NCI-H2107 treated with DMSO at 0.1 percent for 48 hours (cell line): ENCODE measurements around the gene PLEKHA4.
A peak's percentile ranks its signal among the peaks of the same experiment; 100 is the strongest.

Experiments used
- DNase-seq: peaks from one replicate; lab custom pipeline; 2025; ENCODE audit not compliant: unreplicated experiment; lab: John Stamatoyannopoulos, UW

PLEKHA4 gene

DNA sequence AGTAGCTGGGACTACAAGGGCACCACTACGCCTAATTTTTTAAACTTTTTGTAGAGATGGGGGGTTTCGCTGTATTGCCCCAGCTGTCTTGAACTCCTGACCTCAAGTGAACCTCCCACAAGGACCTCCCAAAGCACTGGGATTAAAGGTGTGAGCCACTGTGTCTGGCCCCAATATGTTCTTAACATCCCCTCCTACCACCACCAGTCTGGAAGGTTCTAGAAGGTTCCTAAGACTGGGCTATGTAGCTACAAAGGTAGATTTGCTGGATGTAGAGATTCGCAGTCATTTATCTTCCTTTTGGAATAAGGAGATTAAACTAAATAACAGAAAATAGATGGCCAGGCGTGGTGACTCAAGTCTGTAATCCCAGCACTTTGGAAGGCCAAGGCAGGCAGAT lies 37.5 kb downstream of the PLEKHA4 start:
- no peak for DNase-seq

DNA sequence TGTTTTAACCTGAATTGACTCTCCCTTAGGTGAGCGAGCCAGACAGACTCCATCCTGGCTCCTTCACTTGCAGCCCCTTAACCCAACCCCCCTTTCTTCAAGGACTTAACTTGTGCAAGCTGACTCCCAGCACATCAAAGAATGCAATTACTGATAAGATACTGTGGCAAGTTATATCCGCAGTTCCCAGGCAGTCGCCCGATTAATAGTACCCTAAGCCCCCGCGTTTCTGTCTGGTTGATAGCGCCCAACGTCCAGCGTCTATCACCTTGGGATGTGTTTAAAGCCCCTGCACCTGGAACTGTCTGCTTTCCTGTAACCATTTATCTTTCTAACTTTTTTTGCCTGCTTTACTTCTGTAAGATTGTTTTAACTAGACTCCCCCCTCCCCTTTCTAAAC lies 38.3 kb downstream of the PLEKHA4 start:
- no peak for DNase-seq

DNA sequence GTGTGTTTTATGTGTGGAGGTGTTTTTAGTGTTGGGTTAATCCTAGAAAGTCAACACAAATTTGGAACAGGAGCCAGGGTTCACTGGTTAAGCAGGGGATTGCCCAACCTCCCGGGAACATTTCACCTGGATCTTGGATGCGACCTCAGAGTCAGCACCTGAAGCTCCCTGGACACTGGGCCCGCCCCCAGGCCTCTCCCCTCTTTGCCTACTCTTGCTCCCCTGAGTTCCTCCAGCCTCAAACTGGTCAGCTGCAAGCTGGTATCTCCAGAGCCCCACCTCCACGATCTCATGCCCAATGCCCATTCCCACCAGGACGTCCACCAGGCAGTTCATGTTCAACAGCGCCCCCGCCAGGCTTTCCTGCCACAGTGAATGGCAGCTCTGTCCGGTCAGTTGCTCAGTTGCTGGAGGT lies 41.8 kb downstream of the PLEKHA4 start:
- DNase-seq = no peak

DNA sequence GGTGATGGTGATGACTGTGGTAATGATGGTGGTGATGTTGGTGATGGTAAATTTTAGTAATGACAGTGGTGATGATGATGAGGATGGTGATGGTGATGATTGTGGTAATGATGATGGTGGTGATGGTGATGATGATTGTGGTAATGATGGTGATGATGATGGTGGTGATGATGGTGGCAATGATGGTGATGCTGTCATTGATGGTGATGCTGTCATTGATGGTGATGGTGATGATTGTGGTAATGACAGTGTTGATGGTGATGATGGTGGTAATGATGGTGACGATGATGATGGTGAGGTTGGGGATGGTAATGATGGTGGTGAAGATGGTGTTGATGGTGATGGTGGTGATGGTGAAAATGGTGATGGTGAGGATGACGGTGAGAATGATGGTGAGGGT lies 45.9 kb downstream of the PLEKHA4 start:
- DNase-seq = no peak

DNA sequence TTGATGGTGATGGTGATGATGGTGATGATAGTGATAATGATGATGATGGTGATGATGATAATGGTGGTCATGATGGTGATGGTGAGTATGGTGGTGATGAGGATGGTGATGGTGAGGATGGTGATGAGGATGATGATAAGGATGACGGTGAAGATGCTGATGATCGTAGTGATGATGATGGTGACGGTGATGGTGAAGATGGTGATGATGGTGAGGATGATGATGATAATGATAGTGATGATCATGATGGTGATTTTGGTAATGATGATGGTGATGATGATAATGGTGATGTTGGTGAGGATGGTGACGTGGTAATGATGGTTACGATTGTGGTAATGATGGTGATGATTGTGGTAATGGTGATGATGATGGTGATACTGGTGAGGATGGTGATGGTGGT lies 46.8 kb downstream of the PLEKHA4 start:
- DNase-seq = no peak

DNA sequence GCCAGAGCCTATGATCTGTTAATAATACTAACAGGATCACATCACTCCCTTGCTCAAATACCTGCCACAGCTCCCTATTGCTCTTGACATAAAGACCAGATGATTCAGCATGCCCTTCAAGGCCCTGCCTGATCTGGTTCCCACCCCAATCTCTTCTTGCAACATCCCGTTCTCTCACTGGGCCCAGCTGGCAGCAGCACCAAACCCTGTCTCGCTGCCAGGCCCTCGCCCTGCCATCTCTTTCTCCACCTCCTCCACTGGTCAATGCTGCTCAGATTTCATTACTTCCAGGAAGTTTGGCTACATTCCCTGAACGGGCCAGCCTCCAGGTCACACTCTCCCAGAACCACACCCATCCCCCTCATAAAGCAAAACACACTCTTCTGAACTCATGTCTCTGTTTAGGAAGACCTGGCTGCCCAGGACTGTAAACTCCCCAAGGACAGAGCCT lies 49.0 kb downstream of the PLEKHA4 start:
- peak; percentile 17 for DNase-seq

DNA sequence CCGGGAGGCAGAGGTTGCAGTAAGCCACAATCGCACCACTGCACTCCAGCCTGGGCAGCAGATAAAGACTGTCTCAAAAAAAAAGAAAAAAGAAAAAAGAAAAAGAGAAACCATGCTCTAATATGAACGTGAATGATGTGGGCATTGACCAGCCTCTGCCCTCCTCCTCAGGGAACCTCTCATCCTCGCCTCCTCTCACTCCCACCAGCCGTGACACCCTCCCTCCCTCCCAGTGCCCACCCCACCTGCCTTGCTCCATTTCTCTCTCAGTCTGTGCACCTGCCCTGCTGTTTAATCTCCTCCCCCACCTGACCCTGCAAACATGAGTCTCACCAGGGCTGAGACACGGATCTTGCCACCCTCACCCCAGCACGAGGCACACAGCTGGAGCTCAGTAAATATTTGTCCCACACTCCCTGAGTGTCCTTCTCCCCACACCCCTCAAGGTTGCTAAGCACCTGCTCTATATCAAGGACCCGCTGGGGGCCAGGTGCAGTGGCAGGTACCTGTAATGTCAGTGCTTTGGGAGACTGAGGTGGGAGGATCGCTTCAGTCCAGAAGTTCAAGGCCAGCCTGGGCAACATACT lies 50.1 kb downstream of the PLEKHA4 start:
- peak; percentile 97 for DNase-seq

DNA sequence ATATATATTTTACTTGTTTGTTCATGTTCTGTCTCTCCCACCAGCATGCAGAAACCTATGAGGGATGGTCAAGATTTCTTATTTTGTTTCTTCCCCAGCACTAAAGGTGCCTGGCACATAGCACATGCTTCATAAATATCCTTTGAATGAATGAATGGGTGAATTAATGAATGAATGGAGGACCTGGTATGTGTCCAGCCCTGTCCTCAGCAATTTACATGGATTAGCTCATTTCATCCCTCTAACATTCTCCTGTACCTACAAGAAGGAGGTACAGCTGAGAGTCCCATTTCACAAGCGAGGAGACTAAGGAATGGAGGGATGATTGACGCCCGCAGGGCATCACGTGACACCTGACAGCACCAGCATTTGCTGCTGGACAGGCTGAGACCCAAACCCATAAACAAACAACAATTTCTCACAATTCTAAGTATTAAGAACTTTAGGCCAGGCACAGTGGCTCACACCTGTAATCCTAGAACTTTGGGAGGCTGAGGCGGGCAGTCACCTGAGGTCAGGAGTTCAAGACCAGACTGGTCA lies 50.8 kb downstream of the PLEKHA4 start:
- no peak for DNase-seq

DNA sequence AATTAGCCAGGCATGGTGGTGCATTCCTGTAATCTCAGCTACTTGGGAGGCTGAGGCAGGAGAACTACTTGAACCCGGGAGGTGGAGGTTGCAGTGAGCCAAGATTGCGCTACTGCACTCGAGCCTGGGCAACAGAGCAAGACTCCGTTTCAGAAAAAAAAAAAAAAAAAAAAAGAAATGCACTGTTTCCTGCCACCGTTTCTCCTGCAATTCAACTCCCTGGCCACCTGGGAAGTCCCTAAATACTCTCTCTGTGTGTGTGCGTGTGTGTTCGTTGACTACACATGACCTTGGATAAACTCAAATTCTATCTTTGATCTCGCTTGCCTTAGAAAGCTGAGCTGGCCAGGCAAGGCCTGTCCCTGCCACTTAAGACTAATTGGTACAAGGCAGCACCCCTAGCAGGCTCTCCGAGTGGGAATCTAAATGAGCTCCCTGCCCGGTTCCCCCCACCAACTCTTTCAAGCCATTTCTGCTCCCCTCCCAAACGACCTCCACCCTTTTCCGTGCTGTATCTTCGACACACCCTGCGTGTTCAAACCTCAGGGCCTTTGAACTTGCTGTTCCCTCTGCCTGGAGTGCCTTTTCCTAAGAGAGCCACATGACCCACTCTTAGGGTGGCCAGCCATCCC lies 52.4 kb downstream of the PLEKHA4 start:
- peak; percentile 27 for DNase-seq

DNA sequence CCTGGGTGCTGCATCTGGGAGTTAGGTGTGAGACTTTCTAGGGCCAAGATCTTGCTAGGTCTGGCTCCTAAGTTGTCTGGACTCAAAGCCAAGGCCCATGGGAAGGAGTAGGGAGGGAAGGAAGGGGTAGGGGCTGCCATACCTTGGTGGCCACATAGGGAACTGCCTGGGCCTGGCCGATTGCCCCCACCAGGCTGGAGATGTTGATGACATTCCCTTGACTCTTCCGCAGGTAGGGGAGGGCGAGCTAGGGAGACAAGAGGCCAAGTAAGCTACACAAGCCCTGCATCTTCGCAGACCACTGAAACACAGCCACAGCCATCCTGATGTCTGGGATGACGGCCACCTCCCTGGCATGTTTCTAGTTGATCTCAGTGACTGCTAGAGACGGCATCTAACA lies 53.5 kb downstream of the PLEKHA4 start:
- no peak for DNase-seq

DNA sequence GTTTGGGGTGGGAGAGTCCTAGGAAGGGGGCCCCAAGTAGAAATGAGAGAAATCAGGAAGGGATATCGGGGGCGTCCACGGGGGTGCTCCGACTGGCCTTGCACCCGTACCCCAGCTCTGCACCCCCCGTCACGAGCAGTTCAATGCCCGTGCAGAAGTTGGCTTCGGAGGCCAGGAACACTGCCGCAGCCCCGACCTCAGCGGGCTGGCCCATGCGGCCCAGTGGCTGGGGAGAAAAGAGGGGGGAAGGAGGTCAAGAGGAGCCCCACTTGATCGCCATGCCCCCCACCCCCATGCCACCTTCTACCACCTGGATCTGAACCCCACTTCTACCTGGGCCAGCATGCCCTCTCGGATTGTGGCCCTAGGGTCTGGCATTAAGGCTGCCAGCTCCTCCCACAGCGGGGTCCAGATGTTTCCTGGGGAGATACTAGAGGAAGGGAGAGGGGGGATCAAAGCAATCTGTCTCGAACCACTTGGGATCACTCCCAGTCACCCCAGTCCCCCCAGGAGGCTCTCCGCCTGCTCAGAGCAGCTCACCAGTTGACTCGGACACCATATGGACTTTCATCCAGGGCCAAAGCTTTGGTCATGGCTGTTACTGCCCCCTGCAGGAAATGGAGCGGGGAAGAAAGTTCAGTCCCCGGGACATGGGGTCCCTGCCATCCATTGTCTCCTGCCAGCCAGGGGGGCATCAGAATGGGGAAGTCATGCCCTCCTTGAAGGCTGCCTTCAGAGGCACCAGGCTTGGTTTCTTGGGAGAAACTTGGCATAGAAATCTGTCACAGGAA lies 55.1 kb downstream of the PLEKHA4 start:
- DNase-seq = no peak

DNA sequence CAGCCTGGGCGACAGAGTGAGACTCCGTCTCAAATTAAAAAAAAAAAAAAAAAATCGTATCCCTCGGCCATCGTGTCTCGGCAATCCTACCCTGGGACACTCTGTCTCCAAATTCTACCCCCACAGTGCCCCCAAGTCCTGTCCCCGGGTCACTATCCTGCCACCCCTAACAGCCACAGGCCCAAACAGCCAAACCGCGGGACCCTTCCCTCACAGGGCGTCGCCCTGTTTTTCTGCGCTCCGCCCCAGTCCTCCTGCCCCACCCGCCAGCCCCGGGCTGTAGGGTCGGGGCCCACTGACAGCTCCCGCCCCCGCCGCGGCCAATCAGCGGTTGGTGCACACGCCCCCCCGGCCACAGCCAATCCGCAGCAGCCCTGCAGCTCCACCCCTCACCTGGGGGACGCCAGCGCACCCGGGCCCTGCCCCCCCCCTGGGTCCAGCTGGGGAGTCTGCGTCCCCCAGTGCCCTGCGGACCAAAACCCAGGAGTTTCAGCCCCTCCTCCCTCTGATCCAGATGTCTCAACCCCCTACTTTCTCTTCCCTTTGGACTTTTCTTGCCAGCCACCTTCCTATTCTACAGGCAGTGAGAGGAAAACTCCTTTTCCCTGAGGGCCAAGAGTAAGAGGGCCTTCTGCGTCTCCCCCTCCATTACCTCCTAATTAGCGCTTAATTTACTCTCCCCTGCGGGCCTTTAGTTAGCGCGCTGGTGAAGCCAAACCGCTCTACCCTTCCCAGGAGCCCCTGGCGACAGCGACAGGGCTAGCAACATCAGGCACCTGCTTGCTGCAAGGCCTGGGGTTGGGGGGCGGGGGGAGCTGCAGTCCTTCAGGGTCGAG lies 56.1 kb downstream of the PLEKHA4 start:
- DNase-seq = peak; percentile 79

DNA sequence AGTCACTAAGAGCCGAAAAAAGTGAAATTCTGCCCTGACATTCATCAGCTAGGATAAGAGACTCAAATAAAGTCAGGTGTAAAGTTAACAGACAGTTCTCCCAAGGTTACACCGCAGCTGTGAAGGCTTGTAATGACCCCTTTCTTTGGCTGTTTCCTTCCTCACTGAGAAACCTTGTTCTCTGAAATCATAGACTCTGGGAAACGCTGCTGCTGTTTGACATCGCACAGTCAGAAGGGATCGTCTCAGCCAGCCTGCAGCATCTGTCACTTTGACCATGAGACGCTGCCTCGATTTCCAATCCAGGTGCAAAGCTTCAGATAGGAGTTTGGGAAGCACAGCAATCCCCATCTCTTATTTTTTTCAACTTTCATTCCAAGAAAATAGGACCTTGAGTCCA lies 58.3 kb downstream of the PLEKHA4 start:
- DNase-seq = no peak

DNA sequence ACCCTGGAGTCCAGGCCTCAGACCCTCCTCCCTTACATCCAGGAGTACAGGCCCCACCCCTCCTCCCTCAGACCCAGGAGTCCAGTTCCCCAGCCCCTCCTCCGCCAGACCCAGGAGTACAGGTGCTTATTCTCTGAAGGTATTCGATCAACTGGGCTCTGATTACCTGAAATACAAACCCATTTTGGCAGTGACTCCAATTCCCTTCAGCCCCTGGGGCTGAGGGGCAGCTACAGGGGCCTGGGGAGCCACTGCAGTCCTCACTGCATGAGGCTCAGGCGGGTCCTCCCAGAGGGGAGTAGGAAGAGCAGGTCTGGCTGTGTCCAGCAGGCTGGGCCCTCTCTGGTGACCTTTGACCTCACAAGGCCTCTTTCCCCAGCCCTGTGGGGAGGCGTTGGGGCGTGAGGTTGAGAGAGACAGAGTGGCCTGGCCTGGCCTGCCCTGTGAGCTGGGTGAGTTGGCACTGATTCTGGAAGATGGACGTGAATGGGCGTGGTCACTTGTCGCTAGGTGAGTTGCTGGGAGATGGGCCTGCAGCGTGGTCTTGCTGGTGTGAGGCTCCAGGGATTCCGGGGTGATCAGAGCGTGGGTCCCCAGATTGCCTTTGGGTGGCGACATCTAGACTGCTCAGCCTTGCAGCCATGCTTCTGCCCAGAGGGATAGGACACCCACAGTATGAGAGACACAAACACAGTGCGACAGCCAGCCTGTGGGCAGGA lies 60.7 kb downstream of the PLEKHA4 start:
- no peak for DNase-seq

DNA sequence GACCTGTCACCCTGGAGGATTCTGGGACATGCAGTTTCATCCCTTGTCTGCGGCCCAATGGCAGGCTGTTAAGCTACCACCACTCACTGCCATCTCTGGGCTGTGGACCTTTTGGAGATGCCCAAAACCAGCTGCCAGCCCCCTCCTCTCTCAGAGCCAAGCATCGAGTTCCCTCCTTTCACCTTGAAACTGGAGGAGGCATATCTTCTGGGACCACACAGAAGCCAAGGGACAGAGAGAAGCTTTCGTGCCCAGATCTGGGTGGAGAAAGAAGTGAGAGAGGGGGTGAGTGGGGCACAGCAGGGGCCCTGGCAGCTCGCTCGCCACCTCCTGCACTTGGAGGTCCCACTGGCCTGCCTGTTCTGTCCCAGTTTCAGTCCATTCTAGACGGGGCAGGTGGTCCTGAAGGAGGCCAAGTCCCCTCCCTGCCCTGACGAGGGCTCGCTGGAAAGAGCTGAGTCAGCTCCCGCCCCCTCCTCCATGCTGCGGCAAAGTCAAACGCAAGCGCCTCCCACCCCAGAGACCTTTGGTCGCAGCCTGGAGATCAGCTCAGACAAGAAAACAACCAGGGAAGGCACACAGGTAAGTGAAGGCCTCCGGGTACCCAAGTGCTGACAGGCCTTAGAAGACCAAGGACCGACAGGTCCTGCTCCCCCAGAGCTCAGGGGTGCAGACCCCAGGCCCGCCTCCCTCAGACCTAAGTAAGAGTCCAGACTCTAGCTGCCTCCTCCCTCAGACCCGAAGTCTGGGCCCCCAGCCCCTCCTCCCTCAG lies 61.4 kb downstream of the PLEKHA4 start:
- DNase-seq = no peak

DNA sequence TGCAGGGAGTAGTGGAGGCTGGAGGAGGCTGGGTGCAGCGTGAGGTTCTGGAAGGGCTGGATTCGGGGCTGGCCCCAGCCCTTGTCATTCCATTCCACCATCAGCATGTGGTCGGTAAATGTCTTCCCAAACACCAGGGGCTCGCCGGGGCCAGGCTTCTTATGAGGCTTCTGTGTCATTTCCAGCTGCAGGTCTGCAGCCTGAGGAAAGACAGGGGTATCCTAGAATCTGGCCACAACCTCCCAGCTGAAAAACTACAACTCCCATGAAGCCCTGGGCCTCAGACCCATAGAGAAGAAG lies 61.9 kb downstream of the PLEKHA4 start:
- no peak for DNase-seq

DNA sequence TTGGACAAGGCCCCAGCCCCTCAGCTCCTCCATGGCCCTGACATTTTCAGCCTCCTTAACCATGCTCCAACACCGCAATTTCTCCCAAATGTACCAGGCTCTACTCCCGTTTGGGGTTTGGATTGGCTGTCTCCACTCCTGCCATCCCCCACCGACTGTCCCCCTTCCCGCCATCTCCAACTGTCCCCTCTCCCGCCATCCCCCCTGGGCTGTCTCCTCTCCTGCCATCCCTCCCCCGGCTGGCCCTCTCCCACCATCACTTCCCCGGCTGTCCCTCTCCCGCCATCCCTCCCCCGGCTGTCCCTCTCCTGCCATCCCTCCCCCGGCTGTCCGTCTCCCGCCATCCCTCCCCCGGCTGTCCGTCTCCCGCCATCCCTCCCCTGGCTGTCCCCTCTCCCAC lies 63.0 kb downstream of the PLEKHA4 start:
- no peak for DNase-seq

DNA sequence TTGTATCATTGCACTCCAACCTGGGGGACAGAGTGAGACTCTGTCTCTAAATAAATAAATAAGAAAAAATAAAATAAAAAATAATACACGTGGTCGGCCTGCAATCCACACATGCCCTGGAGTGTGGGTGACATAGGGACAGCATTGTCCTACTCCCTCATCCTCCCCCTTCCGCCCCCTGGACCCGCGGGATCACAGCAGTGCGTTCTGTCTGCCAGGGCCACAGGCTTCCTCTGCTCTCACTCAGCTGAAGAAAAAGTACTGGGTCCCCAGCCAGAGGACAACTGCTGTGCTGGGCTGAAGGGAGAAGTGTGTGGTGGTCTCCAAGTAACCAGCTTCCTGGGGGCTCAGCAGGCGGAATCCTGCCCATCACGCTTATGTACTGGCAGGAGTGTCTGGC lies 63.9 kb downstream of the PLEKHA4 start:
- no peak for DNase-seq

DNA sequence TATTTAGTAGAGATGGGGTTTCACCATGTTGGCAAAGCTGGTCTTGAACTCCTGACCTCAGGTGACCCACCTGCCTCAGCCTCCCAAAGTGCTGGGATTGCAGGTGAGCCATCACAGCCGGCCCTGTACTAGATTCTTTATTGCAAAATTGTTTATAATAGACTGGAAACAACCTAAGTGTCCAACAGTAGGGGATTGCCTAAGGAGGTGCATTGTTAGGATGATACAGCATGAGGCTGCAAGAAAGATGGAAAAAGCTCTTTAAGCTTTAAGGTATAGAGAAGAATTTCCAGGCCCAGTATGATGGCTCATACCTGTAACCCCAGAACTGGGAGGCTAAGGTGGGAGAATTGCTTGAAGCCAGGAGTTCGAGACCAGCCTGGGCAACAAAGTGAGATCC lies 65.8 kb downstream of the PLEKHA4 start:
- no peak for DNase-seq
